ENCODE data around the gene ARPC1A. TPM values are rescaled to one million over a fixed set of nuclear protein-coding genes. Genes with fewer than 3 reads are reported as not detected.
"Not testable (repeated sequence)": the region's sequence is repeated elsewhere in the genome, so short reads cannot be mapped to it uniquely, and the experiment has no call there.

The ARPC1A gene
- polyA plus RNA-seq, 3 donors = 101 to 113 (median 111) TPM

GRCh38 chr7:99406557-99406956, 80.9 kb downstream of the ARPC1A start:
- no peak for DNase-seq (ENCODE audit: low read depth in 3 of 3, low spot score in 2 of 3)

- DNase-seq (ENCODE audit: low read depth in 3 of 3, low spot score in 2 of 3) = peak in 1 of 3 donors; percentile 7
Measured at GRCh38 chr7:99407872-99408378, 82.2 kb downstream of the ARPC1A start.

- DNase-seq (ENCODE audit: low read depth in 3 of 3, low spot score in 2 of 3) = peak; percentile 87 to 97 (median 92)
Measured at GRCh38 chr7:99408379-99409191, 82.9 kb downstream of the ARPC1A start, which contains the start of the genes BUD31 and PDAP1. TSS of gene BUD31 (plus strand) at chr7:99408969. CDS start at chr7:99411093, 2,124 bp downstream. TSS of gene PDAP1 (minus strand) at chr7:99408597. CDS start at chr7:99408548, 49 bp downstream.

- DNase-seq (ENCODE audit: low read depth in 3 of 3, low spot score in 2 of 3) = no peak
Measured at GRCh38 chr7:99409192-99409572, 83.5 kb downstream of the ARPC1A start.

GRCh38 chr7:99409806-99410205, 84.1 kb downstream of the ARPC1A start:
- no peak for DNase-seq (ENCODE audit: low read depth in 3 of 3, low spot score in 2 of 3)

- no peak for DNase-seq (ENCODE audit: low read depth in 3 of 3, low spot score in 2 of 3)
Measured at GRCh38 chr7:99410635-99411034, 84.9 kb downstream of the ARPC1A start.

GRCh38 chr7:99415513-99416127, 89.9 kb downstream of the ARPC1A start:
- DNase-seq (ENCODE audit: low read depth in 3 of 3, low spot score in 2 of 3) = not testable (repeated sequence)

Other genes with a start within 250 kb of the ARPC1A start
- 10 to 100 TPM; 14.4 to 15.9 (median 15.2) TPM for gene SMURF1, start 181.8 kb upstream of the ARPC1A start, polyA plus RNA-seq (ENCODE audit: insufficient read length in 3 of 3)
- not detected for gene KPNA7, start 117.8 kb upstream of the ARPC1A start, polyA plus RNA-seq (ENCODE audit: insufficient read length in 3 of 3)
- gene MYH16, start 53.1 kb upstream of the ARPC1A start, polyA plus RNA-seq (ENCODE audit: insufficient read length in 3 of 3) = under 1 TPM in 2 of 3 donors, not detected in 1; 0.06 to 0.21 TPM
- 10 to 100 TPM; 30.5 to 34.6 (median 32.2) TPM for gene ARPC1B, start 48.8 kb downstream of the ARPC1A start, polyA plus RNA-seq (ENCODE audit: insufficient read length in 3 of 3)
- 100 to 1,000 TPM; 145 to 149 (median 148) TPM for gene PDAP1, start 82.7 kb downstream of the ARPC1A start, polyA plus RNA-seq (ENCODE audit: insufficient read length in 3 of 3)
- 100 to 1,000 TPM; 104 to 109 (median 107) TPM for gene BUD31, start 83.1 kb downstream of the ARPC1A start, polyA plus RNA-seq (ENCODE audit: insufficient read length in 3 of 3)
- gene PTCD1, start 112.9 kb downstream of the ARPC1A start, polyA plus RNA-seq (ENCODE audit: insufficient read length in 3 of 3) = 1 to 10 TPM; 3.6 to 4.6 (median 4.1) TPM
- 10 to 100 TPM; 26.8 to 27.8 (median 26.9) TPM for gene CPSF4, start 113.0 kb downstream of the ARPC1A start, polyA plus RNA-seq (ENCODE audit: insufficient read length in 3 of 3)
- gene ATP5MF, start 140.3 kb downstream of the ARPC1A start, polyA plus RNA-seq (ENCODE audit: insufficient read length in 3 of 3) = 100 to 1,000 TPM; 486 to 588 (median 491) TPM
- 10 to 100 TPM; 20.3 to 22.5 (median 21.5) TPM for gene ZNF789, start 147.0 kb downstream of the ARPC1A start, polyA plus RNA-seq (ENCODE audit: insufficient read length in 3 of 3)
- gene ZNF394, start 174.4 kb downstream of the ARPC1A start, polyA plus RNA-seq (ENCODE audit: insufficient read length in 3 of 3) = 10 to 100 TPM; 13.7 to 14.6 (median 14.6) TPM
- 10 to 100 TPM; 15.3 to 17.0 (median 16.7) TPM for gene ZKSCAN5, start 178.8 kb downstream of the ARPC1A start, polyA plus RNA-seq (ENCODE audit: insufficient read length in 3 of 3)
- 10 to 100 TPM; 16.6 to 16.8 (median 16.7) TPM for gene FAM200A, start 226.2 kb downstream of the ARPC1A start, polyA plus RNA-seq (ENCODE audit: insufficient read length in 3 of 3)
- gene ZNF655, start 232.7 kb downstream of the ARPC1A start, polyA plus RNA-seq (ENCODE audit: insufficient read length in 3 of 3) = 10 to 100 TPM; 65.9 to 77.8 (median 74.7) TPM